Bronchial epithelial cell (primary cell): ENCODE data around the gene SLC22A4. TPM values are rescaled to one million over a fixed set of nuclear protein-coding genes. Genes with fewer than 3 reads are reported as not detected.

Source experiments
- DNase-seq: peaks from one replicate; pipeline ENCODE4 v3.0.0-alpha.2; 2010; ENCODE audit warnings: low read depth
- FAIRE-seq: peaks from 2 replicates; lab custom pipeline; 2011; peaks lifted over from hg19 to GRCh38; lab: Jason Lieb, UNC
- H3K27me3 ChIP-seq: 2 replicates; pipeline ENCODE4 v1.5.1; 2011; ENCODE audit warnings: low read length; ENCODE audit not compliant: control insufficient read depth, insufficient read depth
- H3K36me3 ChIP-seq: 2 replicates; pipeline ENCODE4 v1.5.1; 2011; ENCODE audit warnings: low read length; ENCODE audit not compliant: control insufficient read depth, insufficient read depth
- H3K4me3 ChIP-seq: 2 replicates; pipeline ENCODE4 v1.5.1; 2011; ENCODE audit warnings: mild to moderate bottlenecking, low read depth, low read length, control low read depth
- CTCF ChIP-seq: IDR thresholded peaks from 2 replicates; pipeline ENCODE4 v1.5.1; 2011; ENCODE audit warnings: mild to moderate bottlenecking, moderate library complexity, low read length, control low read depth, inconsistent platforms; ENCODE audit not compliant: insufficient read depth, severe bottlenecking
- total RNA-seq: library from RNA; depleted of rRNA; stranded (reverse); fragments of >200 nt; gene quantifications from 2 replicates; pipeline ENCODE4 v1.2.1, GENCODE V29; 2014

Gene SLC22A4
- total RNA-seq, 1 donor from 2014 or later: 0.26 TPM

GRCh38 chr5:132257131-132258101, 36.8 kb upstream of the SLC22A4 start, which contains the start of gene PDLIM4:
Gene PDLIM4 (plus strand): TSS chr5:132257696. CDS start chr5:132257735, 39 bp downstream.
- no peak for DNase-seq
- no peak for FAIRE-seq
- H3K4me3 ChIP-seq: peak within 1 kb of the TSS; percentile 70
- H3K27me3 ChIP-seq: no peaks in the 10 kb centered on the region
- no peaks in the 10 kb centered on the region for H3K36me3 ChIP-seq
- no peak for TF ChIP-seq CTCF

- no peak for TF ChIP-seq CTCF
Measured at GRCh38 chr5:132258102-132259068, 35.8 kb upstream of the SLC22A4 start.

GRCh38 chr5:132259069-132259851, 34.9 kb upstream of the SLC22A4 start:
- DNase-seq: peak; percentile 76
- TF ChIP-seq CTCF: no peak
- no peak for FAIRE-seq
- Histone ChIP-seq H3K36me3 (peaks cover 3% of the 10 kb centered on the region), H3K27me3 (no peaks in the 10 kb centered on the region), H3K4me3 (peak overlapping the region; percentile 70)

More at GRCh38 chr5:132258102-132259068, 35.8 kb upstream of the SLC22A4 start:
- DNase-seq (peak; percentile 52), FAIRE-seq (no peak)
- Histone ChIP-seq H3K27me3 (no peaks in the 10 kb centered on the region), H3K4me3 (peak overlapping the region; percentile 70), H3K36me3 (peaks cover 1% of the 10 kb centered on the region)

GRCh38 chr5:132260051-132260450, 34.1 kb upstream of the SLC22A4 start:
- FAIRE-seq: no peak
- H3K4me3 ChIP-seq: no peak overlapping the region

More at GRCh38 chr5:132260051-132260450, 34.1 kb upstream of the SLC22A4 start:
- peak; percentile 78 for DNase-seq
- H3K27me3 ChIP-seq: no peaks in the 10 kb centered on the region
- TF ChIP-seq CTCF: no peak
- H3K36me3 ChIP-seq: peaks cover 3% of the 10 kb centered on the region
